Smooth muscle cell (in vitro differentiated cells): ENCODE measurements around the gene LMX1B. TPM values are rescaled to one million over a fixed set of nuclear protein-coding genes. Genes with fewer than 3 reads are reported as not detected.
"Not testable (repeated sequence)": the region's sequence is repeated elsewhere in the genome, so short reads cannot be mapped to it uniquely, and the experiment has no call there.

Experiments used
- DNase-seq: peaks from one replicate; lab custom pipeline; 2025; ENCODE audit not compliant: unreplicated experiment; lab: John Stamatoyannopoulos, UW
- H2AFZ ChIP-seq: fragments of 200-600 bp; sonication (generic); 2 replicates; pipeline ENCODE4 v1.6.0; 2016; ENCODE audit warnings: antibody characterized with exemption, low read depth, mild to moderate bottlenecking
- H3F3A ChIP-seq: fragments of 200-600 bp; sonication (generic); 2 replicates; pipeline ENCODE4 v1.6.0; 2017; ENCODE audit warnings: antibody characterized with exemption, low read depth
- H3K27ac ChIP-seq: fragments of 200-600 bp; sonication (generic); 2 replicates; pipeline ENCODE4 v1.5.1; 2016; ENCODE audit warnings: low read depth, mild to moderate bottlenecking
- H3K27me3 ChIP-seq: fragments of 200-600 bp; sonication (generic); 2 replicates; pipeline ENCODE4 v1.6.1; 2016; ENCODE audit warnings: low read depth, mild to moderate bottlenecking
- H3K36me3 ChIP-seq: fragments of 200-600 bp; sonication (generic); 2 replicates; pipeline ENCODE4 v1.5.1; 2016; ENCODE audit warnings: low read depth
- H3K4me1 ChIP-seq: fragments of 200-600 bp; sonication (generic); 2 replicates; pipeline ENCODE4 v1.5.1; 2016; ENCODE audit warnings: low read depth
- H3K4me2 ChIP-seq: fragments of 200-600 bp; sonication (generic); 2 replicates; pipeline ENCODE4 v1.6.0; 2016; ENCODE audit warnings: mild to moderate bottlenecking
- H3K4me3 ChIP-seq: fragments of 200-600 bp; sonication (generic); 2 replicates; pipeline ENCODE4 v1.5.1; 2016; ENCODE audit warnings: mild to moderate bottlenecking
- H3K79me2 ChIP-seq: fragments of 200-600 bp; sonication (generic); 2 replicates; pipeline ENCODE4 v1.6.0; 2016; ENCODE audit warnings: low read depth, mild to moderate bottlenecking
- H3K9ac ChIP-seq: fragments of 200-600 bp; sonication (generic); 2 replicates; pipeline ENCODE4 v1.6.0; 2016; ENCODE audit warnings: low read depth
- H3K9me3 ChIP-seq: fragments of 200-600 bp; sonication (generic); replicated peaks from 2 replicates; pipeline ENCODE4 v1.5.1; 2016; ENCODE audit warnings: low read depth
- H4K20me1 ChIP-seq: fragments of 200-600 bp; sonication (generic); 2 replicates; pipeline ENCODE4 v1.6.0; 2016; ENCODE audit warnings: low read depth
- CTCF ChIP-seq: fragments of 200-600 bp; sonication (generic); IDR thresholded peaks from 2 replicates; pipeline ENCODE4 v1.5.1; 2017; ENCODE audit warnings: borderline replicate concordance, mild to moderate bottlenecking, antibody characterized with exemption; ENCODE audit not compliant: insufficient read depth, poor library complexity, severe bottlenecking
- WGBS: methylation state at CpG from one replicate; pipeline ENCODE4 v1.1.7; 2016; ENCODE audit warnings: low lambda C conversion rate; 5-methylcytosine and 5-hydroxymethylcytosine counted together
- polyA plus RNA-seq: library from polyadenylated mRNA; unstranded; fragments of >200 nt; fragmentation: Nextera tagmentation; extraction: Ambion mirVana; gene quantifications from 2 replicates; pipeline ENCODE4 v1.2.1, GENCODE V29; 2016
- total RNA-seq: library from RNA; depleted of rRNA; stranded (reverse); fragments of >200 nt; gene quantifications from 2 replicates; pipeline ENCODE4 v1.2.3, GENCODE V29; 2014

LMX1B gene
- total and polyA plus RNA-seq, 2 experiments from 2014 or later: not detected

- H3K9me3 ChIP-seq: no peaks in the 10 kb centered on the region
- DNase-seq: no peak
- 54% methylated on average over 14 of the region's 14 CpGs for WGBS
- no peak overlapping the region for H3K4me2 ChIP-seq
- no peak overlapping the region for H2AFZ ChIP-seq
- peaks cover 10% of the 10 kb centered on the region for H3K4me1 ChIP-seq
- H3K79me2 ChIP-seq: no peaks in the 10 kb centered on the region
- no peaks in the 10 kb centered on the region for H4K20me1 ChIP-seq
- H3K36me3 ChIP-seq: no peaks in the 10 kb centered on the region
- peaks cover 29% of the 10 kb centered on the region for H3K27me3 ChIP-seq
- peaks cover 9% of the 10 kb centered on the region for H3F3A ChIP-seq
- no peak for TF ChIP-seq CTCF
- H3K9ac ChIP-seq: no peak overlapping the region
- H3K4me3 ChIP-seq: no peak overlapping the region
- H3K27ac ChIP-seq: no peak overlapping the region
Observed at GRCh38 chr9:126723807-126724172, 110.1 kb downstream of the LMX1B start.

DNA sequence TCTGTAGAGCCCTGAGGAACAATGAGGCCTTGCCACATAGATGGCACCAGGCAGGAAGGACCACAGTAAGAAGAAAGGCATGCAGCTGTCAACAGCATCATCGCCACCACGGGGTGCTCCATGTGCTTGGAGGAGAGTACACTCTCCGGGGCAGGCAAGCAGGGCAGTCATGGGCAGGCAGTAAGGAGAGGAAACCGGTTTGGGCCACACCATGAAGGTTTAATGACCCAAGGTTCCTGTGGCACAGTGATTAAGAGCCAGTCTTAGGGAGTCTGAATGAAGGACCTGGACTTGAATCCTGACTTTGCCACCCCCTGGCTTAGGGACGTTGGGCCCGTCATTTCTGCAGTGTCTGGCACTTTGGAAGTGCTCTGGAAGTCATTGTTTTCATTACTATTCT lies 110.5 kb downstream of the LMX1B start:
- Histone ChIP-seq H3K4me2 (no peak overlapping the region), H3K9me3 (no peaks in the 10 kb centered on the region), H3F3A (peaks cover 9% of the 10 kb centered on the region), H3K4me3 (no peak overlapping the region), H3K9ac (no peak overlapping the region), H3K36me3 (no peaks in the 10 kb centered on the region), H3K27ac (no peak overlapping the region), H3K4me1 (peaks cover 10% of the 10 kb centered on the region), H4K20me1 (no peaks in the 10 kb centered on the region), H3K79me2 (no peaks in the 10 kb centered on the region), H2AFZ (no peak overlapping the region), H3K27me3 (peaks cover 29% of the 10 kb centered on the region)
- no peak for DNase-seq
- no peak for TF ChIP-seq CTCF
- 58% methylated on average over 6 of the region's 6 CpGs for WGBS

GRCh38 chr9:126725485-126725884 lies 111.8 kb downstream of the LMX1B start:
- H3K4me1 ChIP-seq, H2AFZ ChIP-seq, H3K4me2 ChIP-seq, H3K9me3 ChIP-seq, H3K79me2 ChIP-seq, H3K27ac ChIP-seq, H3F3A ChIP-seq, H3K4me3 ChIP-seq, H4K20me1 ChIP-seq, H3K9ac ChIP-seq, DNase-seq, H3K36me3 ChIP-seq: not testable (repeated sequence)
- H3K27me3 ChIP-seq: peaks cover 29% of the 10 kb centered on the region
- 95% methylated on average over 4 of the region's 4 CpGs for WGBS

DNA sequence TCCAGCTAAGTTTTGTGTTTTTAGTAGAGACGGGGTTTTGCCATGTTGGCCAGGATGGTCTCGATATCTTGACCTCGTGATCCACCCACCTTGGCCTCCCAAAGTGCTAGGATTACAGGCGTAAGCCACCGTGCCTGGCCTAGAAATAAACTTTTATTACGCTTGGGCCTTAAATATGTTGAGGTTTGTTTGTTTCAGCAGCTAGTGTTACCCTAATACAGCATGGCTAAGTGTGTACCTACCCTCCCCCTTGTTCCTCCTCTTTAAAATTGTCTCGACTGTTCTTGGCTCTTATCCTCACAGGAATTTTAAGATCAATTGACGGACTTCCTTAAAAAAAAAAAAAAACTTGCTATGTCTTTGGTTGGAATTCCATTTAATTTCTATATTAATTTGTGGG lies 114.5 kb downstream of the LMX1B start:
- H3K9me3 ChIP-seq, H3K4me3 ChIP-seq, H2AFZ ChIP-seq, H3K4me1 ChIP-seq, H3F3A ChIP-seq, H3K36me3 ChIP-seq, H4K20me1 ChIP-seq, H3K4me2 ChIP-seq, H3K79me2 ChIP-seq, H3K27ac ChIP-seq, DNase-seq, H3K9ac ChIP-seq: not testable (repeated sequence)
- peaks cover 29% of the 10 kb centered on the region for H3K27me3 ChIP-seq
- WGBS: 84% methylated on average over 8 of the region's 8 CpGs

DNA sequence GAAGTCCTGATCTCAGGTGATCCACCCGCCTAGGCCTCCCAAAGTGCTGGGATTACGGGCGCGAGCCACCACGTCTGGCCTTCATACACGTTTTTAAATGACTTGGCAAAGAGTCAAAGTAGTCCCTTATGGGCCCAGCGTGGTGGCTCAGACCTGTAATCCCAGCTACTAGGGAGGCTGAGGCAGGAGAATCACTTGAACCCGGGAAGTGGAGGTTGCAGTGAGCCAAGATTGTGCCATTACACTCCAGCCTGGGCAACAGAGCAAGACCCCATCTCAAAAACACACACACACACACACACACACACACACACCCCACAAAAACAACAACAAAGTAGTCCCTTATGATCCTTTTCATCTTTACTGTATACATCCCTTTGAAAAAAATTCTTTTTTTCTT lies 116.9 kb downstream of the LMX1B start:
- not testable (repeated sequence) for H3K4me2 ChIP-seq, H3K9ac ChIP-seq
- WGBS: 94% methylated on average over 8 of the region's 8 CpGs

More for the DNA sequence above, 116.9 kb downstream of the LMX1B start:
- not testable (repeated sequence) for H3K36me3 ChIP-seq, H3F3A ChIP-seq, H3K27ac ChIP-seq, H3K79me2 ChIP-seq, H4K20me1 ChIP-seq, DNase-seq, H2AFZ ChIP-seq, H3K9me3 ChIP-seq, H3K4me3 ChIP-seq, H3K4me1 ChIP-seq
- H3K27me3 ChIP-seq: peaks cover 12% of the 10 kb centered on the region
